COLO829 (cell line): ENCODE results near the gene PHF12.

Experiments
- DNase-seq: peaks from one replicate; pipeline ENCODE4 v3.0.0; 2012; ENCODE audit warnings: low spot score

Gene PHF12

DNA sequence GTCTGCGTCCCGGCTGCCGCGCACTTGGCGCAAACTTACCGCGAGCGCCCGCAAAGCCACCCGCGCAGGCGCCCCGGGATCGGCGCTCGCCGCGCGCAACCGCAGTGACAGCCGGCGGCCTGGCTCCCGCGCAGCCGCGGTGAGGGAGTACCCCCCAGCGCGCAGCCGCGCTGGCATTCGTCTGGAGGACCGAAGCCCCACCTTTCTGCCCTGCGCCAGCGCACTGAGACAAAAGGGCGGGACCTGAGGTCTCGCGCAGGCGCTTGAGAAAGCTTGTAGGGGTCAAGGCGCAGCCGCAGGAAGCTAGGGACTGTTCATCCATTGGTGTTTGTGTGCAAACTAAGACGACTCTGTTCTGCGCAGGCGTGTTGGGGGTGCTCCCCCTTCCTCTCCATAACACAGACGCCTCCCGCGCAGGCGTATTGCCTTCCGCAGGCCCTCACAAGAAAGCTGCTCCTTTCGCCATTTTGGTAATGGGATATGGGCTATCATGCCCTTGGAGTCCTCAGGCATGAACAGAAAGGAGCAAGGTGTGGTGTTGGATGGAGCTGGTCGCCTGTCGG, at the start of gene PHF12:
PHF12 (minus strand) TSS at position 91 of the 563 bp plus-strand sequence. CDS start 558 bp downstream, outside the sequence.
- DNase-seq, result peak; percentile 100

DNA sequence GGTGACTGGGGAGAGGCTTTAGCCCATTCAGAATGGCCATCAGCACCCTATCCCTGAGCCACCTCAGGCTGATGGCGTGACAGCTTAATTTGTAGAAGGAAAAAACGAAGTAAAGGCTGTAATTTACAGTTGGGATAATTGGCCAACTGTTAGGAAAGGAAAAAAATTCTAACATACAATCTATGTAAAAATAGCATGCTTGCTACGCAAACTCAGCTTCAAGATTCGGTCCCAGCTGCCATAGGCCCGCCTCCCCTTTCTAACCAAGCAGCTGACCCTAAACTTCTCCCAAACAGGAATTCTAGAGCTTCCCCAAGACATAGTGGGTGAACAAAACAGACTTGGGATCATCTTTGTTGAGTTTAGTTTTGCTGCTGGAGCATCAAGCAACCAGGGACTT, 49.7 kb upstream of the PHF12 start:
- DNase-seq, result no peak

DNA sequence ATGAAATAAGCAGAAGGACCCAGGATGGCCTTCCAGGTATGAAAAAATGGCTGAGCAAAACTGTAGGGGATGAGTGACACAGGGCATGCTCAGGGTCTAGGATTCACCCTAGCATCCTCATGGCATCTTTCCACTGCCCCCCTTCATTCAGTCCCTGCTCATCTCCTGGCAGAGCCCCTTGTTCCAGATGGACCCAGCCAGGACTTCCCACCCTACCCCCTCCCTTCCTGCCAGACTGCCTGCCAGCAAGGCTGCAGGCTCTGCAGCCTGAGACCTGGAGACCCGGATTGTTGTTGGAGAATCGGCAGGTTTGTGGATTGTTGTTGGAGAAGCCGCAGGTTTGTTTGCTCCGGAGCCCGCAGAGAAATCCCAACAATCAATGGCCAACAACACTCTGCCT, 47.9 kb upstream of the PHF12 start:
- DNase-seq, result no peak

DNA sequence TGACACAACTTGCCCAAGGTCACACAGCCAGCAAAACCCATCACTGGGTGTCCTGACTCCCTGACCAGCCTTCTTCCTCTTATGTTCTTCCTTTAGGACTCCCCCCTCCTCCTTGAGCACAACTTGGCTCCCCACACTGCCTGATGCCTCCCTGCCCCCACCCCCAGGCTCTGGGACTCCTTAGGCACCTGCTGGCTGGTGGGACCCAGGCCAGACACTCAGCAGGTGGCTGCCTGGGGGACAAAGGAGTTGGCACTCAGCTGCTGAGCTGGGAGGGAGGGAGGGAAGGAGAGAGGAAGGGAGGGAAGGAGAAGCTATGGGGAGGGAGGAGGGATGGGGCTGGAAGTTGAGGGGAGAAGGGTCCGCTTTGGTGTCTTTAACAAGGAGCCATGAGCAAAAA, 46.5 kb upstream of the PHF12 start:
- no peak for DNase-seq

DNA sequence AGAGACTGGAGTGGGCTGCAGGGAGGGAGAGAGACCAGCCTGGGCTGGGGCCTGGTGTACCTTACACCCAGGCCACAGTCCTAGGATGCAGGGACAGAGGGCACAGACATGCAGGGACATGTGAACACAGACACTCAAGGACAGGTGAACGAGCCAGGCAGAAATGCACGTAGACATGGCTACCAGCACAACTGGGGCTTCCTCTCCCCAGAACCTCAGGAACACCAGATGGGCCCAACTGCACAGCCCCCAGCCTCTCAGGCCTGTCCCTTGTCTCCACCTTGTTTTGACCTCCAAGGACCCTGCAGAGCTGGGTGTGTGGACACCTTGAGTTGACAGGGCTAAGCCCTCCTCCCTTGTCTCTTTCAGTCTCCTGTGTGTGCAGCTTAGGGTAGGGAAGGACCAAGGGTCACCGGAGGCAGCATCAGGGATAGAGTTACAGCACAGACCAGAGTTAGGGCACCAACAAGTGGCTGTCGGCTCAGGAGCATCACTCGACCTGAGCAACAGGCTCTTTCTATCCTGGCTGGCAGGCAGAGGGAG, 45.3 kb upstream of the PHF12 start:
- no peak for DNase-seq

DNA sequence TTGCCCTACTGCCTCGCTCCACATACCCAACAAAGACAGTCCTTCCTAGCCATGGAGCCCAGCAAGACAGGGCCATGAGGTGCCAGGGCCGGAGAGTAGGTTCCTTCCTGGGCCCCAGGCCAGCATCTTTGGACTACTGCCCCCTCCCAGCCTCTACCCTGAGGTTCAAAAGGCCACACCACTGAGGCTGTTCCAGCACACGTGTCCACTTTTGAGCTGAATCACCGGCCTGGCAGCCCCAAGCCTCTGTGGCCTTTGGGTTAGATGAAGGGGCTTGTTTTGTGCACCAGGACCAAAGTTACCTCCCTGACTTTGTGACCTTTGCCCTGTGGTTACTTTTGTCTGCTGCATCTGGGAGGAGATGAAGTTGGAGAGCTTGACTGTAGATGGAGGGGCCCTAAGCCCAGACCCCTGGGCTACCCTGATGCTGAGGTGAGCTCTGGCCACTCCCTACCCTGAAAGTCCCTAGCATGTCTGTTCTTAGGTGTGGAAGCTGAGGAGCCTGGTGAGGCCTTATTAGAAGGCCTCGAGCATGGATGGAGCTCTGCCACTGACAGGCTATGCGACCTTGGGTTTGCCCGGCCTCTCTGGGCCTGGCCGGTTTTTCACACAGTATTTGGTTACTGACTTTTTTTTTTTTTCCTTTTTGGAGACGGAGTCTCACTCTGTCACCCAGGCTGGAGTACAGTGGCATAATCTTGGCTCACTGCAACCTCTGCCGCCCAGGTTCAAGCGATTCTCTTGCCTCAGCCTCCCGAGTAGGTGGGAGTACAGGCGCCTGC, 42.5 kb upstream of the PHF12 start:
- DNase-seq, result no peak

DNA sequence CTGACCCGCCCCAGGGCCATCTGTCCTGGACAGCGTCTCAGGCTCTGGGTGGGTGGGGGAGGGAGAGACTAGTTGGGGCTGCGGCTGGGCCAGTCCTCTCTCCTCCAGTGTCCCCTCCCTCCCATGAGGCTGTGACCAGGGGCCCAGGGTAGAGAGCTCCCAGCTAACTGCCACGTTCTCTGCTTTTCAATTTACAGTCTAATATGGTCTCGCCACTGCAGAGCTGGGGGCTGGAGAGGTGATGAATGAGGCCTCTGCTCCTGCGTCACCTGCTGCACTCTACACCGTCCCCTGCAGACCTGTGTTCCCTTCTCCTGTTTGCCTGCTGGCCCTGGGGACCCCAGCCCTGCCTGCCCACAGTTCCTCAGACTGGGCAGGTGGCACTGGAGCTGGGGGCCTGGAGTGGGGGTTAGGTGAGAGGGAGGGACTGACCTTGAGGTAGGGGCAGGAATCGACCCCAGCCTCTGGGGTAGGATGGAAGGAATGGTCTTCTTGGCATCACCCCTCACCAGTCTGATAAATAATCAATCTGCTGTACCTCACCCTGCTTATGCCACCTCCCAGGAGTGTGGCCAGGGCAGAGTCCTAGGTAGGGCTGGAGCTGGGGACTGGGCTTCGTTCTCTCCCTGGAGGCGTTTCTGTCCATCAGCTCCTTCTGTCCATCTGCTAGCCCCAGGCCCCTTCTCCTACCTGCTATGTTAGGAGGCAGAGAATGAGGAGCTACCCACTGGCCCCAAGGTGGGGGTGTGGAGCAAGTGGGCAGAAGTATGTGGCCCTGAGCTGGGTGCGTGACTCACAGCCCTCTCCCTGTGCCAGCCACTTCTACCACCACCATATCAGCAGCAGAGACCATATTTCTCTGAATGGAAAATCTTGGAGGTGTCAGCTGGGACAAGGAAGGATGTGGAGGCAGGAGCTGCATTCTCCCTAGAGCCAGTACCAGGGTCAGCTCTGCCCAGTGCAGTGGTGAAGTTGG, 41.6 kb upstream of the PHF12 start:
- no peak for DNase-seq

DNA sequence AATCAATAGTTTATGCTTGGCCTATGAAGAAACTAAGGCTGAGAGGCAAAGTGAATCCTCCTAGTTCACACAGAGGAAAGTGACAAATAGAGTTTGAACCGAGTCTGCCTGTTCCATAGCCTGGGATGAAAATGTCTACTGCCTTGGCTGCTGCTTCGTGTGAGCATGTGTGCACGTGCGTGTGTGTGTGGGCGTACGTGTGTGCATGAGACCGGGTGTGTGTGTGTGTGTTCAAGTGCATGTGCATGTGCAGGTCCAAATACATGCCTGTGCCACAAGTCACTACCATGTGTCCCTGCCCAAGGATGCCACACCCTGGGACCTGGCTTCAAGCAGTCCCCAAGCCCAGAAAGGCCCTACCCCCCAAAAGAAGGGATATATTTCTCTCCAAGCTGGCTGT, 40.9 kb upstream of the PHF12 start:
- no peak for DNase-seq

DNA sequence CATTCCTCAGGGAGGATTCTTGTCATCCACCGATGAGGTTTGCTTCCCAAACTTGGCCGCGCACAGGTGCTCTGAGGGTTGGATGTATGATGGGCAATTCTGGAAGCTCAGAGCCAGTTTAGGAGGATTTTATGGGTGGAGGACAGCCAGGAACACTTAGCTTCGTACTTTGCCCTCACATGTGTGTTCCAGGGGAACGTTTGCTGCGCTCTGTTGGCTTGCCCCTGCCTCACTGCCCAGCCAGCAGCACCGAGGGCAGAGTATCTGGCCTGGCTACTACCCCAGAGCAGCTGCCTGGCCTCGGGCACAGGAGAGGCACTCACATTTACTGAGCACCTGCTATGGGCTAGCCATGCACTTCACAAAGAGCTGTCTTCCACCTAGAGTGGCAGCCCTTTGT, 40.5 kb upstream of the PHF12 start:
- DNase-seq, result no peak

DNA sequence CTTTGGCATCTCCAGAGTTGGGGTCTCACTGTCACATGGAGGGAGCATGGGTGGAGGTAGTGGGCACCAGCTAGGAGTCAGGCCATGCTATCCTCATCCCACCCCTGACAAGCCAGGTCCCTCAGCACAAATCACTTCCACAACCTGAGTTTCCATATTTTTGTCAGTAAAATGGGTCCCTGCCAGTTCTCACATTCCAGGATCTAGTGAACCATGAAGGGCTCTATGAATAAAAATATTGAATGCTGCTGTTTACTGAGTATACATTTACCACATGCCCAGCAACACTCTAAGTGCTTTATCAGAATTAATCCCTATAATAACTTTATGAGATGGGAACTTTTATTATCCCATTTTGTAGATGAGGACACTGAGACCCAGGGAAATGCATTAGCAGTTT, 37.7 kb upstream of the PHF12 start:
- no peak for DNase-seq

DNA sequence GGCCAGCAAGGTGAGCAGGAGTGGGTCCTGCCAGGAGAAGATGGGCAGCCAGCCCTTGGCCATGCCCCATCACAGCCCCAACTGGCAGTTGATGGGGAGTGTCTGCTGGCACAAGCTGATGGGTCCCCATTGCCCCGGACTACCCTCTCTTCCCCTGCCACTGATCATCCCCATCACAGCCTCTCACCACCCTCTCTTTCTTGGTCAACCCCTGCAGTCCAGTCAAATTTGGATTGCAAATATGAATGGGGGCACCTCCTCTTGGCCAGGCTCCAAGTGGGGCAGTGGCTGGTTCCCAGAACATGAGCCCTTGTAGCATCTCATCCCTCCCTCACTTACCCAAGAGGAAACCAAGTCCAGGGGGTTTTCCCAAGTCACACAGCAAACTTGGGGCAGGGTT, 37.2 kb upstream of the PHF12 start:
- no peak for DNase-seq

DNA sequence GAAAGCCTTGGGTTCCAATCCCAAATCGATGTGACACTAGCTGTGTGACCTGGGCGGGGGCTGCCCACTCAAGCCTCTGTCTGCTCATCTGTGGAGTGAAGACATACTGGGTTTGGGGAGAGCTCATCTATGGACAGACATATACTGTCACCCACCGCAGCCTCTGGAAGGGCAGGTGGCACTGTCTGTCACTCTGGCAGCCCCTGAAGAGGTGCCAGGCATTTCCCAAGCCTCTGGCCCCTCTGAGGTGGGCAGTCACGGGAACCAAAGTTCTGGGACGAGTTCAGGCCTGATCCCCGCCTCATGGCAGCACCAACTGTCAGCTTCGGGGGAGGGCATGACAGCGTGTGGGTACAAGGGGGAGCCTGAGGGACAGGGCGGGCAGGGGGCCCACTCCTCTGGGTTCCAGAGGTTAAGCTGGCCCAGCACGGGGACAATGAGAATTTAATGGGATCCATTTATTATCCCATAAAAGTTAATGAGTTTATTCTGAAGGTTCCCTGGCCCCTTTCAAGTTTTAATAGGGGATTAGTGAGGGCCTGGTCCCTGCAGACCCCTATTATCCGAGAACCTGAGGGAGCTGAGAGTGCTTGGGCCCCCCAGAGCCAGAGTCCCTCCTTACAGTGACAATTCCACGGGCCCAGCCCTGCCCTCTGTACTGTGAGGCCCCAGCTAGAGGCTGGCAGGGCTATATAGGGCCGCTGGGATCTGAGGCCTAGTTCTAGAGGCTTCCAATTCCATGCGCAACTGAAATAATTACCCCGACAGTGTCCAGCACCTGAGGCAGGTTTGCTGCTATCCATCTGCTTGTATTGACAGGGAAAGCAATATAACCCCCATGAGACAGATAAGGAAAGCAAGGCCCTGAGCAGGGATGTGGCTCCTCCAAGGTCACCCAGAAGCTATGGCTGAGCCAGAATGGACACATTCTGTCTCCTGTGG, 35.7 kb upstream of the PHF12 start:
- DNase-seq, result no peak

DNA sequence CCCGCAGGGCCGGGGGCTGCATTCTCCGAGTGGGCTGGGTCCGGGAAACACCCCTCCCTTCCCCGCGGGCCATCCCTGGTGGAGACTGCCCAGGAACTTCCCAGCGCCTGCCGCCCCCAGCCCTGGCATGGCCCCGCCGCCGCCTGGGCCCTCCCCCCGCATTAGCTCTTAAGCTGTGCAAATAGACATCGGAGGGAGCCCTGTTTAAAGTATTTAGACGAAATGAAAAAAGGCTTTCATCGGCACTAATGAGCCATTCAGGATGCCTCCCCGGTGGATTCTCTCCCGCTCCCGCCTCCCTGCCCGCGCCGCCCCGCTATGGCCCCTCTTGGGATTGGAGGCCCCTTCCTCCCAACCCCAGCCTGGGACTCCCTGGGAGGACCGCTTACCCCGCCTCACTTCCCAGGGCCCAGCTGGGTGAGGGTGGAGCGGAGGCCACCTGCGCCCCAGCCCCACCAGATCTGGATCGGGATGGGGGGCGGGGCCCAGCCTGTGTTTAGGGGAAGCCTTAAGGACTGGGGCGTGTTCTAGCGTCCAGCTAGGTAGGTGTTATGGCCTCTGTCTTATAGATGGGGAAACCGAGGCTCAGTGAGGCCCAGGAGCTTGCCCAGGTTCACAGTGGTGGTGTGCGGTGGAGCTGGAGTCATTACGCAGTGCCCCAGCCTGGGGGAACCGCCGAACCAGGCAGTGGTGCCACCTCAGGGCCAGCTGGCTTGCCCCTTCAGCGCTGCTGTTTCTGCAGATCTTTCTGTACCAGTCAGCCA, 34.8 kb upstream of the PHF12 start:
- DNase-seq, result no peak

DNA sequence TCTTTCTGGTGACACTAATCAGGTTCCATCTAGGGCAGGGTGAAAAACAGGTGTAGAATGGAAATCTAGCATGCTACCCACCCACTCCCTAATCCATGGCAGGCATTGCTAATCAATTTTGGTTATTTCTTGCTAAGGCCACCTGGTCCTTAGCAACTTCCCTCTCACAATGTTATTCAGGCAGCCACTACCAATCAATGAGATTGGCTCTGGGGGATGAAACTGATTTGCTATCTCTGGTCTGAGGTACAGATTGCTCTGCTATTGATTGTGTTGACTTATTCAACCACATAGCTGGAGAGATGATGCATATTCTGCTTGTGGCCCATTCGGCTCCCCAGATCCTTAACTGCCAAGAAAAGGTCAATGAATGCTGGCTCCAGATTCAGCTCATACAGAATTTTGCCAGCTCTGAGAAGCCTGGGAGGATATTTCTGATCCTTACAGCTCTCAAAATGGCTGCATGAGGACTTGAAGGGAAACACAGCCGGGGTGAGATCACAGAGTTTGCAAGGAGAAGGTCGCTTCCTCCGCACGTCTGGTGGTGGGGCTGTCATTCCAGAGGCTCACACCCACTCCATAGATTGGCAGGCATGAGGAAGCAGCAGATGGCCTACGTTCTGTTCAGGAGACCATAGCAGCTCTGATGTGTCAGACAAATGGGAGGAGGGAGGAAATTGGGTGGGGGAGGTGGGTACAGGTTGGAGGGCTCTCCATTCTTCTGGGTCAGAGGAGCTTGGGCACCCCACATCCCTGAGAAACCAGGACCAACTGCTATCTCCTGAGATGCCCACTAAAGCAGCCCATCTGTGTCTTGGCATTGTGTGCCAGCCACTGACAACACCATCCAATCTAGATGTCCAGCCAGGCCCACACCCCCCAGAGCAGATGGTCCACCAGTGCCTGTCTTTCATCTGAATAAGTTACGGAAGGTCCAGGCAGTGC, 32.2 kb upstream of the PHF12 start:
- no peak for DNase-seq

DNA sequence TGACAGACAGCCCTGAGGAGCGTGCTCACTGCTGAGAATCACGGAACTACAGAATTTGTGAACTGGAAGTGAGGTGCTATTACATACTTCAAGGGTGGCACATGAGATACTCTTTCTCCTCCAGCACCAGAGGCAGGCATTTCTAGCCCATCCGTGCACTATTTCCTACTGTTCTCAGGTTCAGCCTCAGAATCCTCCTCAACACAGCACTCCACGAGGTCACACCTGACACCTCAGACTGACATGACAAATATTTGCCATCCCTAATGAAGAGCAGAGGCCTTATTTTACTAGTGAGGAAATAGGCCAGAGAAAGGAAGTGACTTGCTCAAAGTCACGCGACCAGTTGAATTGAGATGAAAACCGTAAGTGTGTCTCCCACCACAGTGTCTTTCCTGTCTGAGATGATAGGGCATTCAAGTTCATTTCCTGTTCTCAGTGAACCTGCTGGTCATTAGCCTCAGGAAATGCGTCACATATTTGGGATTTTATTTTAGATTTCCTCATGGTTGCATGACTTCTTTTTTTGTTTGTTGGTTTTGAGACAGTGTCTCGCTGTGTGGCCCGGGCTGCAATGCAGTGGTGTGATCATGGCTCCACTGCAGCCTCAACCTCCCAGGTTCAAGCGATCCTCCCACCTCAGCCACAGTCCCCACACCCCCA, 30.9 kb upstream of the PHF12 start:
- DNase-seq, result peak; percentile 80

DNA sequence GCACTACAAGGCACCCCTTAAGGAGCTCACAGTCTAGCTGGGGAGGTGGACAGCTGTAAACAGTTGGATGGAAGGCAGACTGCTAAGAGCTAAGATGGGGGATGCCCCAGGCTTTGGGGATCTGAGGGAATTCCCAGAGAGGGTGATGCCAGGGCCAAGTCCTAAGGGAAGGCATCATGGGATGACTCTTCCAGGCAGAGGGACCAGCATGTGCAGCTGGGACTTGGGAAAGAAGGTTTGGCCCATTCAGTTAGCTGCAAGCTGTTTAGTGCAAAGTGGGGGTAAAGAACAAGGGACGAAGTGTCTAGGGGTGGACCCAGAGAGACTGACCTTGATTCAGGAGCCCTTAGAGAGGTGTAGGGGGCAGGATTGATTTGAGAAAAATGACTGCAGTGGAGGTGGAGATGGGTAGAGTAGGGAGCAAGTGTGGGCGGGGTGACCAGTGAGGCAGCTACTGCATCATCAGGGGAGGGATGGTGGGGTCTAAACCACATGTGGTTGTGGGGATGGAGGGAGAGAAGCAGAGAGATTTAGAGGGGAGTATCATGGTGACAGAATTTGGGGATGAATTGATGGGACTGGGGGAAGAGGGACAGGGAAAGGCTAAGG, 27.1 kb upstream of the PHF12 start:
- DNase-seq, result no peak

DNA sequence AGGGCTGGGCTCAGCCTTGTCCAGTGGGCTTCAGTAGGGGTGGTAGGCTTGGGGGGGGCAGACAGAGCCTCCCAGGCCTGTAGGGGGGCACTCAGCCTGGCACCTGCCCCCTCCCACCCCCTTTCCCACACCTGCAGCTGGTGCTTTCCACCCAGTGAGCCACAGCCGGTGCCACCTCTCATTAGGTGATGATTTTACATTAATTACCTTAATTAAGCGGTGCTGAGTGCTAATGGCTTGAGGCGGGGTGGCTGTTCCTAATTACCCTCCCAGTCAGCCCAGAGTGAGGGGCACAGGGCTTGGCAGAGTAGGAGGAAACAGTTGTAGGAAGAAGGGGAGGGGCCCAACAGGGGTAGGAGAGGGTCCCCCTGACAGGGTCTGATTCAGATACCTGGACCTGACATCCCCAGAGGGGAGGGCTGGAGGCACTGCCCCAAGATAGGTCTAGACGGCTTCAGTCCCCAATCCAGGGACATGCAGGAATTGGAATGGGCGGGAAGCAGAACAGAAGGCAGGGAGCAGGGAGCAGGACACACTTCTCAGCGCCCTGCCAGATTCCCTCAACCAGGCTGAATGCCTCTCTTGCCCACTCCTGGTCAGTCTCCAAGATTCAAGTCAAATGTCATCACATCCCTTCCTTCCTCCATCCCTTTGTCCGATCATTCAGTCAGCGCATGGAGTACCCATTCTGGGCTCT, 26.5 kb upstream of the PHF12 start:
- DNase-seq, result no peak

DNA sequence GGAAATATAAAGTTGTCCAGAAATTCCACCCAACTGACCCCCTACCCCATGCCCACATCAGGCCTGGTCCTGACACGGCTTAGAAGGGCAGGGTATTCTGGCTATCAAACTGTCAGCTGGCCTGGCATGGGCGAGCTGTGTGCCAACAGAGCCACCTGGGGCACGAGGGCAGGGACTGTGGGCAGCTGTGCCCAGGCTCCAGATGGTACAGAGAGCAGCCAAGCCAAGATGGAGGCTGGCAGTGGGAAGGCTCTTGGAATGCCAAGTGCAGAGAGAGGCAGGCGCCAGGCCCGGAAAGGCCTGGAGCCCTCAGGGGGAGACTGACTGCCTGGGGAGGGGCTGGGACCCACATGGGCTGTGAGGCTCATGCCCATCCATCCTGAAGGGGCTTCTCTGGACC, 24.3 kb upstream of the PHF12 start:
- DNase-seq, result no peak
